CD4-positive, alpha-beta T cell treated with Interleukin-6 at 100 ng/mL for 8 hours (primary cell): ENCODE results near the gene PLCB4.

Experiments used
- DNase-seq: peaks from one replicate; pipeline ENCODE4 v3.0.0-alpha.2; 2020; ENCODE audit warnings: mixed read lengths, low spot score

PLCB4 gene

DNA sequence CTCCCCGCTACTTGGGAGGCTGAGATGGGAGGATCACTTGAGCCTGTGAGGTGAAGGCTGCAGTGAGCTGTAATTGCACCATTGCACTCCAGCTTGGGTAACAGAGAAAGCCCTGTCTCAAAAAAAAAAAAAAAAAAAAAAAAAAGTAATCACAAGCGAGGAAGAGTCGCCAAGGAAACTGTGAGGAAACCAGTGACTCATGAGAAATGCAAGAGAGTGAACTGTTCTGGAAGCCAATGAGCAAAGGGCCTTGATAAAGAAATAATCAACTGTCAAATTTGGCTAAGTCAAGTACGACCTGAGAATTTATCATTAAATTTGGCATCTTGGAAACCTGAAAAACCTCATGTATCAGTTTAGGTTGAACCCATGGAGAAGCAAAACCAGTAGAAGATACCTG lies 429.4 kb downstream of the PLCB4 start:
- DNase-seq: no peak

GRCh38 chr20:9499126-9499899 lies 430.4 kb downstream of the PLCB4 start:
- DNase-seq: no peak

DNA sequence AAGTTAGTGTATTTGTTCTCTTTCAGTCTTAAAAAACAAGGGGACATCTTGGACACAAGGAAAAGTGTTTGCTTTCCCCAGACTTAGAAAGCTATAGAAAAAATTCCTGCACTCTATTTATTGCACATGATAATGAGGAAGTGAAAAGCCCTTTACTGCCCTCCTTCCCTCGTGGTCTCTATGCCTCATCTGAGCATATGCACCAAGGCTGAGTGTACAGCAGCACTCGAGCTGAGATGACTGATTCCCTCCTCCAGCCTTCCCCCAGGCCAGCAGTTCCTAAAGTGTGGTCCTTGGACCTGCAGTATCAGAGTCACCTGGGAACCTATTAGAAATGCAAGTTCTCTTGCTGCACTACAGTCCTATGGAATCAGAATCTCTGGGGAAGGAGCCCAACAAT lies 431.2 kb downstream of the PLCB4 start:
- DNase-seq: no peak

DNA sequence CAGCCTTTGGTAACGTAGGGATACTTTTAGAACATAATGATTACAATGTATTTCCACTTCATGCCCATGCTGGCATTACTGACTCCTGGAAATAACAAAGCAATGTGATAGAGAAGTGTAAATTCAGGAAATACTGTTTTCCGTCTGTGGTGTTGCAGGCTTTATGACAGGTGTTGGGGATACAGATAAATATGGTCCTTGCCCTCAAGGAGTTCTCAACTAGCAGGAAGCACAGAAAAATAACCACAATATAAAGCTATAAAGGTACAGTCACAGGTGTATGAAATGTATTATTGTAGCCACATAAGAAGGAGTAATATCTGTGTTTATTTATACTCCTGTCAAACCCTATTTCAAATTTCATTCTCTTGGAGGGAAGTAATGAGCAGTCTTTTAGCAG lies 432.6 kb downstream of the PLCB4 start:
- DNase-seq: no peak

DNA sequence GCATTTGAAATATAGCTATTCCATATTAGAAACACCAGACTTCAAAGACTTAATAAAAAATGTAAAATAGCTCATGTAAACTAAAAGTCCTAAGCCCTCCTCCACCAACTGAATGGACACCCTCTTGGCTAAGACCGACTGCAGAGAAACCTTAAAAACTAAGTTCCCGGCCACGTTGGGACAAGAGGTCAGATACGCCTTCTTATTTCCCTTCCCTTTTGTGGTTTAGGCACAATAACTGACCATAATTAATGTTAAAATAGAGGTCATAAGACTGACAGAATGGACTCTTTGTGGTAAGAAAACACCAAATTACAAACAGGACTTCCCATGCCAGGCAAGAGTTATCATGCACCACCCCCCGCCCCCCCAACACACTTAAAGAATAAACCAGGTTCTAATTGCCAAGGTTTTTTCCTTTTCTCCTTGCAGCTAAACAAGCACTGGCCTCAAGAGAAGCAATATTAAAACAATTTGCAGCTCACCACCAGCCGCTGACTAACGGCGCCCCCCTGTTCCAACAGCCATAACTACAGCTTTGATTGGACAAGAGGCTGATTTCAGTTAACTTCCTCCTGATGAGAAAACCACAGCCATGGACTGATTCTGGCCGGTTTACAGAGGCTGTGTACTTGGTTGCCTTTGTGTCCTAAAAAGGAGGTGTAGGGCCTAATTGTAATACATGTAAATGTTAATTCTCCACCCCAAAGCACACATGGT lies 434.8 kb downstream of the PLCB4 start:
- DNase-seq: no peak

DNA sequence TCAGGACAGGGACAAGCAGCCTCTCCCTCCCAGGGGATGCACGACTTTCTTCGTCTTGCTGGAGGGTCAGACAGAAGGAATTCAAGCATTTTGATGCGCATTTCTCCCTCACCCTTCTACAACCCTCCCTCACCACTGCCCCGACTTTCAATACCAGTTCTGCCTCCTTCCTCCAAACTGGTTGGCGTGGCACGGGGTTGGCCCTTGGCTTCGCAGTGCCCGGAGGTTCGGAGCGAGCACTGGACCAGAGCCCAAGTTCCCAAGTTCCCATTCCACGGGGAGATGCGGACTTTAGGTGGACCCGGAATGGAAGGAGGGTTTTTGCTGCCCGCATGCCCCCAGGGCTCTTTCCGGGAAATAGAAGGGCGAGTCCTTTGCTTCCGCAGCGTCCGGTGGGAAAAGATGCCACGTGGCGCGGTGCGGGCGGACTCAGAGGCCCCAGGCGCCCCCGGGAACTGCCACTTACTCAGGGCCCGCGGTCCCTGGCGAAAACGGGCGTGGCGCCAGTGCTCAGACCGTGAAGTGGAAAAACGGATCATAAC lies 437.5 kb downstream of the PLCB4 start:
- DNase-seq: no peak

GRCh38 chr20:9506964-9507369 lies 438.1 kb downstream of the PLCB4 start:
- no peak for DNase-seq

DNA sequence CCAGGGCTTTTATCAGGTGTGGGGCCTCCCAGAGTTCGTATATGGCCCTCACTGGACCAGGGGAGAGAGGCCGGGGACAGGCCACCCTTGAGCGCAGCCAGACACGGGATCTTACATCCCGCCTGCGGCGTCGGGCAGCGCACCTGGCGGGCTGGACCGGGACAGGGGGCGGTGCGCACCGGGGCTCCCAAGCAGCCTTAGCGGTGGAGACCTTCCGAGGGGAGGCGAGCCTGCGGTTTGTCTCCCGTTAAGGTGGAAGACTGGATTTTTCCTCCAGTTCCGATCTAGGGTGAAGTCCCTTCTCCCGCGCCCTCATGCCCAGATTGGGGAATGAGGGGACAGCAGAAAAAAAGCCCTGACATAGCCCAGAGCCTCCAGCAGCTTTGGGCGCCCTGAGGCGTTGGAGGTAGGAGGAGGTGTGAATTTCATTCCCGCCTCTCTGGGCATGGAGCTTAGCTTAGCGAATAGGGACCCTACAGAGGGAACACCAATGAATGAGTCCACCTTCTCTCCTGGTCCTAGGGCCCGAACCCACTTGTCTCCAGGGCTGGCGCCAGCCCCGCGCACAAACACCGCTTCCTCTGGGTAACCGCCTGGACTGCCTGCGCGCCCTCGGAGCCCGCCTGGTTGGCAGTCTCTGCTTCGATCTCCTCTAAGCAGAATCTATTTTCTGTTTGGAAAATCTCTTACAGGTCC lies 438.8 kb downstream of the PLCB4 start:
- no peak for DNase-seq

DNA sequence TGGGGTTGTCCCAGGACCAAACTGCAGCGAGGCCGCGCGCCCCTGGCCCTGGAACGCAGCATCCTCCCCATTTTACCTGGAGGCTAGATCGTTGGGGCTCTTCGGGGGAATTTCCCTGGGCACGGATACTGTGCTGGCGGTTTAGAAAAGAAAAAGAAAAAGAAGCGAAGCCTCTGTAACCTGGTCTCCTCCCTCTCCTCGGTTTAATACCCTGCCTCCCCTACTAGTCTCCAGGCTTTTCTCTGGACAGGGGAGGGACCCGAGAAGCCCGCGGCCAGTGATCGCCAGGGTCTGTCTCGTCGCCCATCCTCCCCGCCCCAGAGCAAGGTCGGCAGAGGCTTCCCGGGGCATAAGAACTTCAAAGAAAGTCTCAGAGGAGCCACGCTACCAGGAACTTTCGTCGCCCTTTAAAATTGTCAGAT lies 439.4 kb downstream of the PLCB4 start:
- no peak for DNase-seq

DNA sequence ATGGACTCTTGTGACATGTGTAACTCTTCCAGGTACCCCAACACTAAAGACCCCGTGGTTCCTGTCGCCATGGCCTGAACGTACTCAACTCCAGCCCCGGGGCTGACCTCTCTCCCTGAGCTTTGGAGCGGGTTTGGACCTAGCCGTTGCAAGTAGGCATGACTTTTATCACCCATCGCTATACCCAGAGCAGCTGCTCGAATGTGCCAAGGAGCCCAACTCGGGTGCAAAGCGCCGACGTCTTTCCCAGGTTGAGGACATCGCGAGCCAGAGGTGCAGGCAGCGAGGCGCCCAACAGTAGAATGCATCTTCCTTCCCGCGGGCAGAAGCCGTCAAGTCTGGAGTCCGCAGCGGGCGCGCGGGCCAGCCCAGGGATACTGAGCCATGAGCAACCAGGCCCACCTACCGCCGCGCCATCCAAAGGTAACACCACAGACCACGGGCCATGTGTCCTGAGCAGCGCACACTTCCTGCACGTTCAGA lies 439.9 kb downstream of the PLCB4 start:
- no peak for DNase-seq

- no peak for DNase-seq
Measured at GRCh38 chr20:9509246-9509645, 440.4 kb downstream of the PLCB4 start.

- no peak for DNase-seq
Measured at GRCh38 chr20:9510911-9511310, 442.0 kb downstream of the PLCB4 start.

- no peak for DNase-seq
Measured at GRCh38 chr20:9514072-9514460, 445.2 kb downstream of the PLCB4 start.

- no peak for DNase-seq
Measured at GRCh38 chr20:9514461-9515213, 445.8 kb downstream of the PLCB4 start, which contains the start of gene LAMP5. TSS of gene LAMP5 (plus strand) at chr20:9514590. CDS start at chr20:9514853, 263 bp downstream.

- no peak for DNase-seq
Measured at GRCh38 chr20:9515214-9515585, 446.3 kb downstream of the PLCB4 start.

DNA sequence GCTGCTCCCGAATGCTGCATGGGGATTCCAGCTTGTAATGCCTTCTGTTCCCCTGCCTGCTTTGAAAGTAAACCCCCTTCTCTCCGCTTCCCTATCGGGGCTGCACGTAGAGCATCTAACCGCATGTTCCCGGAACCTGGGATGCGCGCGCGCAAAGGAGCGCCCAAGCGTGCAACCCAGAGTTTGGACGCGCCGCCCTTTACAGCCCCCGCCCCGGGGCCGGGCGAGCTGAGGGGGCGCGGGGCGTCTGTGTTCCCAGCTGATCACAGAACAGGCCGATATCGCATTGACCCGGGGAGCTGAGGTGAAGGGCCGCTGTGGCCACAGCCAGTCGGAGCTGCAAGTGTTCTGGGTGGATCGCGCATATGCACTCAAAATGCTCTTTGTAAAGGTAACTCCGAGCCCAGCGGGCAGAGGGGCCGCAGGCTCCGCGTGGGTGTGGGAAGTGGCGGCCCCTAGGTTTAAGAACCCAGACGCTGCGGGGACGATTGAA lies 446.9 kb downstream of the PLCB4 start:
- DNase-seq: no peak

DNA sequence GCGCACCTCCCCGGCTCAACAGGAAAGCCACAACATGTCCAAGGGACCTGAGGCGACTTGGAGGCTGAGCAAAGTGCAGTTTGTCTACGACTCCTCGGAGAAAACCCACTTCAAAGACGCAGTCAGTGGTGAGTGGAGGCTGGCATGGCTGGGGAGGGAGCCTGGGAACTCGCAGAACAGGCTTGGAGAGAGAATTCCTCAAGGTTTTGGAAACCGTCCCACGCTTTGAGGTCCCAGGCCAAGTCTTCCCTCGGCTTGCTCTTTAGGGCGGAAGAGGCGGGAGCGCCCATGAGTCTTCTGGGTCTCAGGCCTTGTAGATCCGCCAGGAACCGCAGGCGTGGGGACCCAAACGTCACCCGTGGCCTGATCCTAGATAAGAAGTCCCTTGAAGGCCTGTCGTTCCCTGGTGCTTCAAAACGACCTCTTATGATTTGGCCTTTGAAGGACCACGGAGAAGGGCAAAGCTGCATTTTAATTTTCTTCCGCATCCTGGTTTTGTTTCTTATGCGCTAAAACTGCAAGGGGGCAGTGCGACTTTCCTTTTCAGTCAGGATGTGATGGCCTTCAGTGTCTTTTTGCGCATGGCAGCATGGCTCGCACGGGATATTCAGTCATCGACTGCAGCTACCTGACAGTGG lies 447.5 kb downstream of the PLCB4 start:
- DNase-seq: no peak

DNA sequence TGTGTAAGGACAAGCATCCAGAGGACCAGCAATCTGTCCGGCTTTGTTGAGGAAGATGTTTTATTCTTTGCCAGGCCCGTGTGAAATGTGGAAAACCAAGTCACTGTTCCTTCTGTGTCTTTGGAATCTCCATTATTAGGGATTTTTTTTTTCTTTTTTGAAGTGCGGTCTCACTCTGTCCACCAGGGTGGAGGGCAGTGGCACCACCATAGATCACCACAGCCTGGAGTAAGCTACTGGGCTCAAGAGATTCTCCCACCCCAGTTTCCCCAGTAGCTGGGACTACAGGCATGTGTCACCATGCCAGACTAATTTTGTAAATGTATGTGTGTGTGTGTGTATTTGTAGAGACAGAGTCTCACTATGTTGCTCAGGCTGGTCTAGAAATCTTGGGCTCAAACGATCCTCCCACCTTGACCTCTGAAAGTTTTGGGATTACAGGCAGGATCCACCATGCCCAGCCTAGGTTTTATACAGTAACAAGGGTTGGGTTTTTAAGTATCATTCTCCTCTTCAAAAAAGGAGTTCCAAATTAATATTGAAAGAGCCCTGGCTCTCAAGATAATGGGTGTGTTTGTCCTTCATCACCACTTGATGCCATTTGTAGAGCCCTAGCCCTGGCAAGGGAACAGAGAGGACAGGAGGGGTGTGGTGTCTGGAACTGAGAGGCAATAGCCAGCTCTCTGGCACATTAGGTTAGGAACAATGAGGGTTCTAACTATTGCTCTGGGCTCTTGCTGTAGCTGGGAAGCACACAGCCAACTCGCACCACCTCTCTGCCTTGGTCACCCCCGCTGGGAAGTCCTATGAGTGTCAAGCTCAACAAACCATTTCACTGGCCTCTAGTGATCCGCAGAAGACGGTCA lies 448.6 kb downstream of the PLCB4 start:
- no peak for DNase-seq

GRCh38 chr20:9518576-9519175 lies 449.8 kb downstream of the PLCB4 start:
- no peak for DNase-seq

GRCh38 chr20:9520086-9520485 lies 451.2 kb downstream of the PLCB4 start:
- DNase-seq: no peak
